ENCODE data around the gene PRPS2.

PRPS2 gene

DNA sequence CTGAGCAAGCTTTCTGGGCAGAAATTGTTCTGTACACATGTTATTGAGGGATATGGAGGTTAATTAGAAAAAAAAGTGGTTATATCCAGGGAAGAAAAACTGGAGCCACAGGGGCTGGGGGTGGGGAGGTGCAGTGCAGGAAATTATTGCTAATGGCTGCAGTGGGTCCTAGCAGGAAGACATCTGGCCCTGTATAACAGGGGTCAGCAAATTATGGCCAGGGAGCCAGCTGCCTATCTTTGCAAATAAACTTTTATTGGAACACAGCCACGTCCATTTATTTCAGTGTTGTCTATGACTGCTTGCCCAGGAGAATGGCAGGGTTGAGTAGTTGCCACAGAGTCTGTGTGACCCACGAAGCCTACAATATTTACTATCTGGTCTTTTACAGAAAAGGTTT, 23.4 kb upstream of the PRPS2 start:
- DNase-seq (ENCODE audit: low read depth), result no peak
- no peak overlapping the region for H3K4me3 ChIP-seq (ENCODE audit: low read depth, low read length)
- TF ChIP-seq, protein P1, sequence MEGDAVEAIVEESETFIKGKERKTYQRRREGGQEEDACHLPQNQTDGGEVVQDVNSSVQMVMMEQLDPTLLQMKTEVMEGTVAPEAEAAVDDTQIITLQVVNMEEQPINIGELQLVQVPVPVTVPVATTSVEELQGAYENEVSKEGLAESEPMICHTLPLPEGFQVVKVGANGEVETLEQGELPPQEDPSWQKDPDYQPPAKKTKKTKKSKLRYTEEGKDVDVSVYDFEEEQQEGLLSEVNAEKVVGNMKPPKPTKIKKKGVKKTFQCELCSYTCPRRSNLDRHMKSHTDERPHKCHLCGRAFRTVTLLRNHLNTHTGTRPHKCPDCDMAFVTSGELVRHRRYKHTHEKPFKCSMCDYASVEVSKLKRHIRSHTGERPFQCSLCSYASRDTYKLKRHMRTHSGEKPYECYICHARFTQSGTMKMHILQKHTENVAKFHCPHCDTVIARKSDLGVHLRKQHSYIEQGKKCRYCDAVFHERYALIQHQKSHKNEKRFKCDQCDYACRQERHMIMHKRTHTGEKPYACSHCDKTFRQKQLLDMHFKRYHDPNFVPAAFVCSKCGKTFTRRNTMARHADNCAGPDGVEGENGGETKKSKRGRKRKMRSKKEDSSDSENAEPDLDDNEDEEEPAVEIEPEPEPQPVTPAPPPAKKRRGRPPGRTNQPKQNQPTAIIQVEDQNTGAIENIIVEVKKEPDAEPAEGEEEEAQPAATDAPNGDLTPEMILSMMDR (IDR thresholded peaks at IDR 0.05; ENCODE audit: low read depth, low read length, missing control alignments), result no peak
- in situ Hi-C loops (cut with HindIII; ENCODE audit: low sequenced_read_pairs), result no loop called here

DNA sequence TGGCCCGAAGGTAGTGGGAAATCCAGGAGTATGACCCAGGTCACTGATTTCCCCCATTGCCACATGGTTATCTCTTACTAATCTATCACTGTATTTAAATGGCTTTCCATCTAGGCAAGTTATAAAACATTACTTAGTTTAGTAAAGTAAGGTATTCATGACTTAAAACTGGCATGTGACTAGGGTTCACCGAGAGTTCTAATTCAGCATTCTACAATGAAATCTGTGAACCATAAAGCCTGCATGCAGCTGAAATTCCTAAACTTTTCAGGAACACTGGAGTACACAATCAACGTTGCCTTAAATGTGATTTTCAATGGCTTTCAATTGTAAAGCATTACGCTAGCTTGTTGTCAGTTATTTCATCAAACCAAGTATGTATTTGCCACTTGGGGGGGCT, 22.7 kb upstream of the PRPS2 start:
- no peak for DNase-seq (ENCODE audit: low read depth)
- TF ChIP-seq, protein P1 (IDR thresholded peaks at IDR 0.05; ENCODE audit: low read depth, low read length, missing control alignments), result no peak
- in situ Hi-C loops (cut with HindIII; ENCODE audit: low sequenced_read_pairs), result no loop called here
- H3K4me3 ChIP-seq (ENCODE audit: low read depth, low read length), result no peak overlapping the region

DNA sequence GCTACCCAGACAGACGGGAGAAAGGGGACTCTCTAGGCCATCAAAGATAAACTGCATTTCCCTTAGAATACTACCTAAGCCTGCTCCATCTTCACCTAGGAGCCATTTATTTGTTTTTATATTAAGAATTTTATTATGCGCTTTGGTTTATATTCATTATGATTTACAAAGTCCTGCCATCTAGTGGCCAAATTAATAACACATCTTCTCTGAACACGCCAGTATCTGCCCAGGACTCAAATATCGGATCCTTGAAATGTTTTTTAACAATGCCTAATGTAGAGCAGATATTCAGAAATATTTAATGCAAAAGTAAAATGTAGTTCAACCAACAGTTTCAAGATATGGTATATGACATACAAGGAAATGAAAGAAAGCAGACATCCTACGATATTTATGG, 20.8 kb upstream of the PRPS2 start:
- in situ Hi-C loops (cut with HindIII; ENCODE audit: low sequenced_read_pairs), result no loop called here
- TF ChIP-seq, protein P1 (IDR thresholded peaks at IDR 0.05; ENCODE audit: low read depth, low read length, missing control alignments), result peak; percentile 41
- DNase-seq (ENCODE audit: low read depth), result no peak
- H3K4me3 ChIP-seq (ENCODE audit: low read depth, low read length), result no peak overlapping the region

DNA sequence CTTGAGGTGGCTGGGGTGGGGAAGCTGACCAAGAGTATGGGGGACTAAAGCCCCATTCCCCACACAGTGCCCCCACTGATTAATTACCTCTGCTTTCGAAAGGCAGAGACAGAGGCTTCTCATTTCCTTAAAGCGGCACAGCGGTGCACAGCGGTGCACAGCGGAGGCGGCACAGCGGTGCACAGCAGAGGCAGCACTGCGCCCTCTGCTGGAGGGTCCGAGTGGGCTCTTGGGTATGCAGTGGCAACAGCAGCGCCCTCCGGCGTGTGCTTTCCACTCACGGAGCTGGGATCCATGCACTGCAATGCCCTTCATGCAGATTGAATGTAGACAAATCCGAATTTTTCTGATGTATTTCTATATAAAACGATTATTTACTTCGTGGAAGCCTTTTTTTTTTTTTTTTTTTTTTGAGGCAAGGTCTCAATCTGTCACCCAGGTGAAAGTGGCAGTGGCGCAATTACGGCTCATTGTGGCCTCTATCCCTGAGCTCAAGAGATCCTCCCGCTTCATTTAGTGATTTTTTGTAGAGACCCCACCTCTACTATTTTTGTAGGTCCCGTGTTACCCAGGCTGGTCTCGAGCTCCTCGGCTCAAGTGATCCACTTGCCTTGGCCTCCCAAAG, 19.7 kb upstream of the PRPS2 start:
- no peak overlapping the region for H3K4me3 ChIP-seq (ENCODE audit: low read depth, low read length)
- DNase-seq (ENCODE audit: low read depth), result no peak
- in situ Hi-C loops (cut with HindIII; ENCODE audit: low sequenced_read_pairs), result no loop called here
- TF ChIP-seq, protein P1 (IDR thresholded peaks at IDR 0.05; ENCODE audit: low read depth, low read length, missing control alignments), result peak; percentile 59

DNA sequence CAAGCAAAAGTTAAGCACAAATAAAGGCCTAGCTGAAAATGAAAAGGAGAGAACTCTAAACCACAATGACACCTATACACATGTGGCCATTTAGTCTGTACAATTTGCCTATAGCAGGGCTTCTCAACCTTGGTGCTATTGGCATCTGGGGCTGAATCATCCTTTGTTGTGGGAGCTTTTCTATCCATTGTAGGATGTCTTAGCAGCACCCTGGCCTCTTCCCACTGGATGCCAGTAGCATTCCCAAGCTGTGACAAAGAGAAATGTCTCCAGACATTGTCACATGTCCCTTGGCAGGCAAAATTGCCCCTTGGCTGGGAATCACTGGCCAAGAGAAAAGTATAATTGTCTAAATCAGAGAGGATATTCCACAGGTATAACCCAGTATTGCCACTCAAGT, 13.5 kb upstream of the PRPS2 start:
- no peak for DNase-seq (ENCODE audit: low read depth)
- no peak overlapping the region for H3K4me3 ChIP-seq (ENCODE audit: low read depth, low read length)
- in situ Hi-C loops (cut with HindIII; ENCODE audit: low sequenced_read_pairs), result no loop called here
- TF ChIP-seq, protein P1 (IDR thresholded peaks at IDR 0.05; ENCODE audit: low read depth, low read length, missing control alignments), result no peak

- TF ChIP-seq, protein P1 (IDR thresholded peaks at IDR 0.05; ENCODE audit: low read depth, low read length, missing control alignments), result no peak
- in situ Hi-C loops (cut with HindIII; ENCODE audit: low sequenced_read_pairs), result no loop called here
- DNase-seq (ENCODE audit: low read depth), result no peak
- H3K4me3 ChIP-seq (ENCODE audit: low read depth, low read length), result no peak overlapping the region
These were observed 11.7 kb upstream of the PRPS2 start for GRCh38 chrX:12779534-12779933.

Data from astrocyte of the cerebellum (primary cell).